ENCODE results near the gene FLNC. TPM values are rescaled to one million over a fixed set of nuclear protein-coding genes. Genes with fewer than 3 reads are reported as not detected.

Gene FLNC
- total RNA-seq, 1 donor from 2014 or later = 31.9 TPM

DNA sequence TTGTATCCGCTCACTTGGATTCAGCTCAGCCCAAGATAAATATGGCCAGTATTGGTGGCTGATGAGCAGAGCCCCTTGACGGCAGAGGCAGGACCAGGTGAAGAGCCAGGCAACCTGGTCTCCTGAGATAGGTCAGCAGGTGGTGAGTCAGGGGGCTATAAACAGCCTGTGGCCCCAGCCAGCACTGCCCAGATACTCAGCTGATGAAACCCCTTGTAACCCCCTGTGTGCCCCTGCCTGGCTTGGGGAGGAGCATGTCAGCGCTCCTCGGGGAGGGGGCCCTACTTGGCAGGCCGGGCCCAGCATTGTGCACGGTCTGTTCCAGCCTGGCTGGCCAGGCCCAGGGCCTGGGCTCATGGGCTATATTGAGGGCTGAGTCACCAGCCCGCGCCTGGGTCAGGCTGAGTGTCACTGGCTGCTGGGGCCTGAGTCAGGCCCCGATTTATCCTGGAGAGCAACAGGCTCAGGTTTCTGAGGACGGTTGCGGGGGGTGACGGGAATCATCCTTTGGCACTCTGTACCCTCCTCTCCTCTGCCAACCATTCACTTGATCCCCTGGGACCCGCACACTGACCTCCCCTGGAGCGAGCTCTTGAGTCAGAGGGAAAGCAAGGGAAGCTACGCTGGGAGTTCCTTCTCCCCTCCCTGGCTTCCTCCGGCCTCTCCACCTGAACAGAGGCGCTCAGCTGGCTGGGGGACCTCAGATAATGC, 2.8 kb upstream of the FLNC start:
- peak overlapping the region; percentile 86 for H3K27ac ChIP-seq
- intact Hi-C loops (cut with DNase I) = no loop called here
- TF ChIP-seq, protein P1, sequence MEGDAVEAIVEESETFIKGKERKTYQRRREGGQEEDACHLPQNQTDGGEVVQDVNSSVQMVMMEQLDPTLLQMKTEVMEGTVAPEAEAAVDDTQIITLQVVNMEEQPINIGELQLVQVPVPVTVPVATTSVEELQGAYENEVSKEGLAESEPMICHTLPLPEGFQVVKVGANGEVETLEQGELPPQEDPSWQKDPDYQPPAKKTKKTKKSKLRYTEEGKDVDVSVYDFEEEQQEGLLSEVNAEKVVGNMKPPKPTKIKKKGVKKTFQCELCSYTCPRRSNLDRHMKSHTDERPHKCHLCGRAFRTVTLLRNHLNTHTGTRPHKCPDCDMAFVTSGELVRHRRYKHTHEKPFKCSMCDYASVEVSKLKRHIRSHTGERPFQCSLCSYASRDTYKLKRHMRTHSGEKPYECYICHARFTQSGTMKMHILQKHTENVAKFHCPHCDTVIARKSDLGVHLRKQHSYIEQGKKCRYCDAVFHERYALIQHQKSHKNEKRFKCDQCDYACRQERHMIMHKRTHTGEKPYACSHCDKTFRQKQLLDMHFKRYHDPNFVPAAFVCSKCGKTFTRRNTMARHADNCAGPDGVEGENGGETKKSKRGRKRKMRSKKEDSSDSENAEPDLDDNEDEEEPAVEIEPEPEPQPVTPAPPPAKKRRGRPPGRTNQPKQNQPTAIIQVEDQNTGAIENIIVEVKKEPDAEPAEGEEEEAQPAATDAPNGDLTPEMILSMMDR (IDR thresholded peaks at IDR 0.05) = no peak
- peak in 1 of 2 donors; percentile 68 for TF ChIP-seq POLR2AphosphoS5 (IDR thresholded peaks at IDR 0.05; ENCODE audit: insufficient read depth in 1 of 2, low read depth in 1 of 2)

DNA sequence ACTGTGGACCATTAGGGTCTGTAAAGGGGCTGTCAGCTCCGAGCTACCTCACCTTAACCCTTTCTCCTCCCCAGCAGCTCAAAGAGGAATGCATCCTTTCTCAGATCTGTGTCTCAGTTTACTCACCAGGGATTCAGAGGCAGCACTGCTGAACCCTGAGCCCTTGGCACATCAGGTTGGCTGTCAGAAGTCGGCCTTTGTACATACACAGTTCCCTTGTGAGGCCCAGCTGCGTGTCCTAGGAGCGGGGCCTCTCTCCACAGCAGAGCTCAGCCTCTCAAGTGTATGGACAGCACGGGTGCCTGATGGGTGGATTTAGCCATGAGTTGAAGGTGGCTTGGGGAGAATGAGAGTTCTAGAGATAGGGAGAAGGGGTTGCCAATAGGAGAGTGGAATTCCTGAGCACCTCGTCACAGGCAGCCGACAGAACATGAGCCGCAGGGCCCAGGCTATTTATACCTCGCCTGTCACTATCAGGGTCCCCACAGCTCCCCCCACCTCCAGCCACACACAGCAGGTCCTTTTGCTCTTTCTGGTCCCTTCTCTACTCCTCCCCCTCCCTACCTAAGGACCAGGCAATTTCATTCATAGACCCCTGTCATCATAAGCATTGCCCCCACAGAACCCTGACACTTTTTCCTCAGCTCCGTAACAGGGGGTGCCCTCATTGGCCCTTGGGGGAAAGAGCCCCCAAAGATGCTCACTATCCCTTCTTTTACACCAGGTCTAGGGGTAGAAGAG, 2.1 kb upstream of the FLNC start:
- no peaks in the 10 kb centered on the region for H3K36me3 ChIP-seq
- intact Hi-C loops (cut with DNase I) = no loop called here
- H3K4me1 ChIP-seq = peaks cover 37% of the 10 kb centered on the region
- TF ChIP-seq POLR2A (IDR thresholded peaks at IDR 0.05) (no peak), POLR2AphosphoS5 (IDR thresholded peaks at IDR 0.05; ENCODE audit: insufficient read depth in 1 of 2, low read depth in 1 of 2) (no peak)
- TF ChIP-seq, protein P1 (IDR thresholded peaks at IDR 0.05) = no peak
- no peak overlapping the region for H3K4me3 ChIP-seq
- no peak for DNase-seq (ENCODE audit: extremely low spot score in 2 of 2)
- peak overlapping the region; percentile 86 for H3K27ac ChIP-seq
- no peaks in the 10 kb centered on the region for H3K9me3 ChIP-seq
- H3K27me3 ChIP-seq = no peaks in the 10 kb centered on the region

More for the DNA sequence above, 2.8 kb upstream of the FLNC start:
- H3K4me3 ChIP-seq = no peak overlapping the region
- H3K9me3 ChIP-seq = no peaks in the 10 kb centered on the region
- no peaks in the 10 kb centered on the region for H3K36me3 ChIP-seq
- no peak for DNase-seq (ENCODE audit: extremely low spot score in 2 of 2)
- peaks cover 29% of the 10 kb centered on the region for H3K4me1 ChIP-seq
- no peaks in the 10 kb centered on the region for H3K27me3 ChIP-seq

DNA sequence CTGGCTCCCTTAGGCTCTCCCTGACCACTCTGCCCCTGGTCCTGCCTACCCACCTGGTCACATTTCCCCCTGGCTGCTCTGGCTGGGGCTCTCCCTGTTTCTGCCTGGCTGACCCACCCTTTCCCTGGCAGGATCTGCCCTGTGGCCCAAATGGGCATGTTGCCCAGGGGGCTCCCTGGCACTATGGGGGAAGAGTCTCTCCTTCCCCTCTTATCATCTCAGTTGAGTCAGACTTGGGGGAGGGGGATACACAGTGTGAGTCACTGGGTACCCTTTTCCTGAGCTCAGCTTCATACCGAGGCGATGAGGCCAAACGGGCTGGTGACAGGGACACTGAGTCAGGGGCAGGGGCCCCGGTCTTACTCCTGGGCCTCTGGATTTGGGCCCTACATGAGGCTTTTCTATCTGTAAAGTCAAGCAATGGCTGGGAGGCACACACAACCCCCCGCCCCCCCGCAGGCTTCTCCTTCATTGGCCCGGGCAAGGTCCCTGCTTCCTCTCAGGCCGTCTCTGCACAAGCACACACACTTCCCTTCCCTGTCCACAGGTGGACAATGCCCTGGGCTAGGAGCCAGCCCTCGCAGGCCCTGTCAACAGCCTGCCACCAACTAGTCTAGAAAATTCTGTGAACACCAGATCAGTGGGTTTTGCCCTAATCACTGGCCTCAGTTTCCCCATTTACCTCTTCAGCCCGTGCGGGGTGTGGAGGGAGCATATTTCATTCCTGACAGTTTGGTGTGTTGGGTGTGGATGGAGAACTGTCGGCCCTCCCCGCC, 627 bp upstream of the FLNC start:
- H3K36me3 ChIP-seq = no peaks in the 10 kb centered on the region
- H3K27ac ChIP-seq = peak overlapping the region; percentile 85
- no peak for DNase-seq (ENCODE audit: extremely low spot score in 2 of 2)
- H3K4me1 ChIP-seq = peaks cover 48% of the 10 kb centered on the region
- no peaks in the 10 kb centered on the region for H3K27me3 ChIP-seq
- H3K9me3 ChIP-seq = no peaks in the 10 kb centered on the region
- TF ChIP-seq, protein P1 (IDR thresholded peaks at IDR 0.05) = no peak
- TF ChIP-seq POLR2AphosphoS5 (IDR thresholded peaks at IDR 0.05; ENCODE audit: insufficient read depth in 1 of 2, low read depth in 1 of 2) (no peak), POLR2A (IDR thresholded peaks at IDR 0.05) (no peak)
- intact Hi-C loops (cut with DNase I) = no loop called here
- H3K4me3 ChIP-seq = peak overlapping the region; percentile 58 to 64

DNA sequence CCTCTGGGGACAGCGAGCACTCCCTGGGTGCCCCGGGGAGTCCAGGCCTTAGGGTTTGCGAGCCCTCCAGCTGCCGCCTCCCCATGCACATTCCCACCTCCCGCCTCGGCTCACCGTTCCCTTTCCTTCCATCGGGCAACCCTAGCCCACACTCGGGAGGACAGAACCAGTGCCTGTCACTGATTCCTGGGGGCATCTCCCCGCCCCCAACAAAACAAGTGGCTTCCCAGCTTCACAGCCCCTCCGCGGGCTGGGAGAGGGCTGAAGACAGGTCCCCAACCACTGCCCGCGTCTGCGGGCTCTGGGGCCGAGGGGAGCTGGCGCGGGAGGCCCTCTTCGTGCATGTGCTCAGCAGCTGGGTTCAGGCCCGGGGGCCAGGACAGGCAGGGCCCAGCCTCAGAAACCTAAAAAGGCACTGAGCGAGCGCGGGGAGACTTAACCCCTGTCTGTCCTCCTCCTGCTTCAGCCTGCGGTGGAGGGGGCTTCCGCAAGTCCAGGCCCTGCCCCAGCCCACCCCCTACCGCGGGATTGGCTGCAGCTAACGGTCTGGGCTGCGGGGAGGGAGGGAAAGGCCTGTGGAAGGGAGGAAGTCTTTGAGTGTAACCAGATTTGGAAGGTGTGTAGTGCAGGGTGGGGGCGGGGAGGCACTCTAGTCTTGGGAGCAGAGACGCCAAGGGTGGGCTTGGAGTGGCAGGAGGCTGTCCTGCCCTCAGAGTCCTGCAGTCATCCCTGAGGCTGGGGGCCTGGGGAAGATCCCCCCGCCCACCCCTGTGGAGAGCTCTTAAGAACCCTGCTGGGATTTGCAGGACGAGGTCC, 1.2 kb downstream of the FLNC start:
- no peaks in the 10 kb centered on the region for H3K36me3 ChIP-seq
- intact Hi-C loops (cut with DNase I) = no loop called here
- H3K4me1 ChIP-seq = peaks cover 48% of the 10 kb centered on the region
- no peak for DNase-seq (ENCODE audit: extremely low spot score in 2 of 2)
- peak overlapping the region; percentile 58 to 64 for H3K4me3 ChIP-seq
- TF ChIP-seq POLR2A (IDR thresholded peaks at IDR 0.05) (peak in 1 of 2 donors; percentile 19), POLR2AphosphoS5 (IDR thresholded peaks at IDR 0.05; ENCODE audit: insufficient read depth in 1 of 2, low read depth in 1 of 2) (peak in 1 of 2 donors; percentile 83)
- TF ChIP-seq, protein P1 (IDR thresholded peaks at IDR 0.05) = no peak
- peak overlapping the region; percentile 85 for H3K27ac ChIP-seq
- no peaks in the 10 kb centered on the region for H3K27me3 ChIP-seq
- no peaks in the 10 kb centered on the region for H3K9me3 ChIP-seq
